CD4-positive, alpha-beta T cell (primary cell): ENCODE measurements around the gene NPW. TPM values are rescaled to one million over a fixed set of nuclear protein-coding genes. Genes with fewer than 3 reads are reported as not detected.

ENCODE experiments used
- ATAC-seq: fragments of 200-7000 bp; cut with Tn5 transposase; one replicate; pipeline ENCODE4 v1.10.0; 2022; ENCODE audit warnings: mild to moderate bottlenecking; ENCODE audit not compliant: poor library complexity
- CTCF ChIA-PET: fragments of 350-600 bp; sonication (Branson Sonifier 250); formaldehyde crosslinking; loops from one replicate; lab custom pipeline; 2021; ENCODE audit warnings: antibody characterized with exemption, inconsistent platforms; lab: Charles Lee
- POLR2A ChIA-PET: fragments of 350-600 bp; sonication (Branson Sonifier 250); formaldehyde crosslinking; loops from one replicate; lab custom pipeline; 2021; ENCODE audit warnings: antibody characterized with exemption, inconsistent platforms; lab: Charles Lee
- DNase-seq, 14 experiments: peaks; one replicate each; pipeline ENCODE4 v3.0.0-alpha.2; 2013 to 2020; ENCODE audit warnings: mixed read lengths in 2 of 14
- H3K27ac ChIP-seq, 2 donors: one replicate each; pipeline versions ENCODE4 v1.5.1 to v1.7.0; 2013; ENCODE audit warnings: low read length in 2 of 2, low read depth in 1 of 2, mild to moderate bottlenecking in 1 of 2
- H3K27me3 ChIP-seq, 2 experiments: 1 replicate in 1 of 2; 2 replicates in 1 of 2; pipeline versions ENCODE4 v1.6.1 to v1.7.0; 2013; ENCODE audit warnings: low read length in 2 of 2, control low read depth in 1 of 2, mild to moderate bottlenecking in 1 of 2, moderate library complexity in 1 of 2; ENCODE audit not compliant: insufficient read depth in 2 of 2, control insufficient read depth in 1 of 2
- H3K36me3 ChIP-seq: one replicate; pipeline ENCODE4 v1.6.1; 2013; ENCODE audit warnings: low read length, control low read depth; ENCODE audit not compliant: insufficient read depth
- H3K4me1 ChIP-seq: one replicate; pipeline ENCODE4 v1.6.1; 2013; ENCODE audit warnings: low read length, control low read depth; ENCODE audit not compliant: insufficient read depth
- H3K4me3 ChIP-seq: one replicate; pipeline ENCODE4 v1.5.1; 2013; ENCODE audit warnings: mild to moderate bottlenecking, low read length, moderate library complexity
- H3K9me3 ChIP-seq, 2 experiments: 1 replicate in 1 of 2; 2 replicates in 1 of 2; pipeline versions ENCODE4 v1.6.1 to v1.7.0; 2013; ENCODE audit warnings: low read length in 2 of 2, mild to moderate bottlenecking in 2 of 2, control low read depth in 1 of 2, moderate library complexity in 1 of 2; ENCODE audit not compliant: control insufficient read depth in 1 of 2, insufficient read depth in 1 of 2
- H3K27ac Mint-ChIP-seq: one replicate; pipeline ENCODE4 v1.8.0; 2020; ENCODE audit warnings: mixed read lengths
- H3K27me3 Mint-ChIP-seq: one replicate; pipeline ENCODE4 v1.8.0; 2021; ENCODE audit warnings: mixed read lengths
- H3K36me3 Mint-ChIP-seq: one replicate; pipeline ENCODE4 v1.8.0; 2021; ENCODE audit warnings: low read depth, mixed read lengths
- H3K4me1 Mint-ChIP-seq: one replicate; pipeline ENCODE4 v1.8.0; 2021; ENCODE audit warnings: low read depth, mixed read lengths
- H3K4me3 Mint-ChIP-seq: one replicate; pipeline ENCODE4 v1.8.0; 2020; ENCODE audit warnings: mild to moderate bottlenecking, mixed read lengths
- H3K9me3 Mint-ChIP-seq: one replicate; pipeline ENCODE4 v1.8.0; 2020; ENCODE audit warnings: mixed read lengths
- intact Hi-C, 2 experiments: fragments of 100-400 bp; cut with DNase I in 1 of 2; cut with micrococcal nuclease in 1 of 2; formaldehyde crosslinking; loops; one replicate each; pipeline versions ENCODE4 v1.15.1 to v1.9.0; 2023 to 2025; cut with DNase I, micrococcal nuclease
- total RNA-seq, 174 experiments: library from RNA in 2 of 174; stranded (reverse) in 2 of 174; gene quantifications; one replicate each; pipeline ENCODE4 v1.2.3 and lab custom pipeline; 2021 to 2026
- TF ChIP-seq, protein P1 (sequence below): fragments of 200-600 bp; IDR thresholded peaks from one replicate; pipeline ENCODE4 v1.8.0; 2022; ENCODE audit warnings: antibody characterized with exemption, mild to moderate bottlenecking

The NPW gene
- total RNA-seq, 2 experiments from 2014 or later, result 0.80 TPM; not detected in 1

DNA sequence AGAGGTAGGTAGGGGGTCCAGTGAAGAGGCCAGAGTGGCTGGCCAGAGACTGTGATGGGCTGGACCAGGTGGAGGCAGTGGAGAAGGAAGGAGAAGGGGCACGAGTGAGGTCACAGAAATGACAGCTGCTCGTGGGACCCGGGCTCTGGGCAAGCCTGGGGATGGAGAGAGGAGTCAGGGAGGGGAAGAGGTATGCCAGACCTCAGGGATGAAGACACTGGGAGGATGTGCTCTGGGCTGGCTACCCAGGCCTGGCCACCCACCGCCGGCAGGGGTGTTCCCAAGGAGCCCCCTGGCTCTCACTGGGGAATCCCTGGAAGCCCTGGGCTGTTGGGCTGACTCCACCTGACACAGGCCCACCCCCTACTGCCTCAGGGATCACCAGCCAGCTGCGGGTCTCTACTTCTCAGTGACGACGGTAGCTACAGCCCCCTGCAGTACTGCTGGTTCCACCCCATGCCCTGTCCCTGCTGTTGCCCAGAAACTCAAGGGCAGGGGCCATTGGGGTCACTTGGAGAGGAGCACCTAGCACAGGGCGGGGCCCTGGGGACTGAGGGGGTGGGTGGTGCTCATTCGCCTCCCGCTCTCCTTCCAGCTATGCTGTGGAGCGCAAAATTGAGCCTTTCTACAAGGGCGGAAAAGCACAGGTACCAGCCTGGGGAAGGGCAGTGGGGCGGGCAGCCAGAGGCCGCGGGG, 46.0 kb upstream of the NPW start:
- peaks cover 0 to 5% of the 10 kb centered on the region in 2 experiments for H3K9me3 ChIP-seq
- H3K27me3 ChIP-seq, result peaks cover 3 to 9% of the 10 kb centered on the region in 2 experiments
- Mint-ChIP-seq H3K27me3 (no peaks in the 10 kb centered on the region), H3K27ac (no peak overlapping the region), H3K4me3 (peak overlapping the region; percentile 38), H3K9me3 (no peaks in the 10 kb centered on the region), H3K36me3 (peaks cover 36% of the 10 kb centered on the region), H3K4me1 (peaks cover 20% of the 10 kb centered on the region)
- H3K4me3 ChIP-seq, result no peak overlapping the region
- H3K4me1 ChIP-seq, result peaks cover 36% of the 10 kb centered on the region
- H3K36me3 ChIP-seq, result peaks cover 45% of the 10 kb centered on the region
- TF ChIP-seq, protein P1, sequence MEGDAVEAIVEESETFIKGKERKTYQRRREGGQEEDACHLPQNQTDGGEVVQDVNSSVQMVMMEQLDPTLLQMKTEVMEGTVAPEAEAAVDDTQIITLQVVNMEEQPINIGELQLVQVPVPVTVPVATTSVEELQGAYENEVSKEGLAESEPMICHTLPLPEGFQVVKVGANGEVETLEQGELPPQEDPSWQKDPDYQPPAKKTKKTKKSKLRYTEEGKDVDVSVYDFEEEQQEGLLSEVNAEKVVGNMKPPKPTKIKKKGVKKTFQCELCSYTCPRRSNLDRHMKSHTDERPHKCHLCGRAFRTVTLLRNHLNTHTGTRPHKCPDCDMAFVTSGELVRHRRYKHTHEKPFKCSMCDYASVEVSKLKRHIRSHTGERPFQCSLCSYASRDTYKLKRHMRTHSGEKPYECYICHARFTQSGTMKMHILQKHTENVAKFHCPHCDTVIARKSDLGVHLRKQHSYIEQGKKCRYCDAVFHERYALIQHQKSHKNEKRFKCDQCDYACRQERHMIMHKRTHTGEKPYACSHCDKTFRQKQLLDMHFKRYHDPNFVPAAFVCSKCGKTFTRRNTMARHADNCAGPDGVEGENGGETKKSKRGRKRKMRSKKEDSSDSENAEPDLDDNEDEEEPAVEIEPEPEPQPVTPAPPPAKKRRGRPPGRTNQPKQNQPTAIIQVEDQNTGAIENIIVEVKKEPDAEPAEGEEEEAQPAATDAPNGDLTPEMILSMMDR, result no peak
- intact Hi-C loops, result loop anchor here in 1 of 2 experiments (5.0 kb wide), 2 partner anchors 34 to 74 kb away; partner anchors contain the start of genes NTHL1, TSC2 and ZNF598
- ChIA-PET POLR2A (interaction anchor here (1.0 to 1.2 kb wide), 2 partner anchors 9 to 182 kb away, joined by 4 to 6 read pairs; partner anchors contain the start of genes RPS2 and TRAF7), CTCF (interaction anchor here (1.0 kb wide), 1 partner anchor 30 kb away, joined by 3 read pairs; no protein-coding TSS in a partner anchor)
- ATAC-seq, result no peak
- no peak overlapping the region for H3K27ac ChIP-seq
- no peak for DNase-seq

DNA sequence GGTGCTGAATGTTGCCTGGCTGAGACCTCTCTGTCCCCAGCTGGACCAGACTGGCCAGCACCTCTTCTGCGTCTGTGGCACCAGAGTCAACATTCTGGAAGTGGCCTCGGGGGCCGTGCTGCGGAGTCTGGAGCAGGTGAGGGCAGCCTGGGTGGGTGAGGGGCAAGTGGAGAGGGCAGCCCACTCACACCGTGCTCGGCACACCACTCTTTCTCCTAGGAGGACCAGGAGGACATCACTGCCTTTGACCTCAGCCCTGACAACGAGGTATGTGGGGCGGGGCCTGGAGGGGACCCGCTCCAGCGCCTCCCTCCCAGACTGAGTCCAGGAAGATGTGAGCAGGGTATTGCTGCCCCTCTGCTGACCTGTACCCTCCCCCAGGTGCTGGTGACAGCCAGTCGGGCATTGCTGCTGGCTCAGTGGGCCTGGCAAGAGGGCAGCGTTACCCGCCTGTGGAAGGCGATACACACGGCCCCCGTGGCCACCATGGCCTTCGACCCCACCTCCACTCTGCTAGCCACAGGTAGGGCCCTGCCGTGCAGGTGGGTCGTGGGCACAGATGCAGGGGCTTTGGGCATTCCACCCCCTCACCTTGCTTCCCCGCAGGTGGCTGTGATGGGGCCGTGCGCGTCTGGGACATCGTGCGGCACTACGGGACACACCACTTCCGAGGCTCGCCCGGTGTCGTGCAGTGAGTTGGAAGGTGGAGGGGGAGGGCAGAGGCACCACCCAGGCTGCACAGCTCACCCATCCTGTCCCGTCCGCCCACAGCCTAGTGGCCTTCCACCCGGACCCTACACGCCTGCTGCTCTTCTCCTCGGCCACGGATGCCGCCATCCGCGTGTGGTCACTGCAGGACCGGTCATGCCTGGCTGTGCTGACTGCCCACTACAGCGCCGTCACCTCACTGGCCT, 45.2 kb upstream of the NPW start:
- ATAC-seq, result no peak
- peaks cover 36% of the 10 kb centered on the region for H3K36me3 Mint-ChIP-seq
- no peaks in the 10 kb centered on the region for H3K27me3 Mint-ChIP-seq
- H3K27ac Mint-ChIP-seq, result no peak overlapping the region
- ChIA-PET CTCF (no interaction called here), POLR2A (interaction anchor here (1.0 kb wide), 1 partner anchor 181 kb away, joined by 4 read pairs; the partner anchor contains the start of gene TRAF7)
- H3K9me3 Mint-ChIP-seq, result no peaks in the 10 kb centered on the region
- Histone ChIP-seq H3K27me3 (peaks cover 3 to 10% of the 10 kb centered on the region in 2 experiments), H3K36me3 (peaks cover 46% of the 10 kb centered on the region), H3K4me1 (peaks cover 44% of the 10 kb centered on the region), H3K9me3 (peaks cover 0 to 6% of the 10 kb centered on the region in 2 experiments), H3K4me3 (no peak overlapping the region), H3K27ac (no peak overlapping the region)
- peaks cover 20% of the 10 kb centered on the region for H3K4me1 Mint-ChIP-seq
- intact Hi-C loops, result loop anchor here in 1 of 2 experiments (5.0 kb wide), 2 partner anchors 33 to 73 kb away; partner anchors contain the start of genes NTHL1, TSC2 and ZNF598
- DNase-seq, result no peak
- TF ChIP-seq, protein P1, result no peak
- peak overlapping the region; percentile 45 for H3K4me3 Mint-ChIP-seq
